Sigmoid colon (tissue), 7 donors: ENCODE measurements around the gene GYS1. TPM values are rescaled to one million over a fixed set of nuclear protein-coding genes. Genes with fewer than 3 reads are reported as not detected.

Experiments used
- DNase-seq: peaks from one replicate; pipeline ENCODE4 v3.0.0-alpha.2; 2019
- H3K27ac ChIP-seq, 4 donors: fragments of 200-600 bp; sonication (generic); one replicate each; pipeline ENCODE4 v1.5.1; 2016 to 2019; ENCODE audit warnings: mild to moderate bottlenecking in 1 of 4
- H3K27me3 ChIP-seq, 3 donors: fragments of 200-600 bp; sonication (generic); one replicate each; pipeline ENCODE4 v1.5.1; 2019; ENCODE audit warnings: mild to moderate bottlenecking in 1 of 3
- H3K36me3 ChIP-seq, 4 donors: fragments of 200-600 bp; sonication (generic); one replicate each; pipeline ENCODE4 v1.5.1; 2016 to 2019
- H3K4me1 ChIP-seq, 4 donors: fragments of 200-600 bp; sonication (generic); one replicate each; pipeline ENCODE4 v1.5.1; 2017 to 2019
- H3K4me3 ChIP-seq, 4 donors: fragments of 200-600 bp; sonication (generic); one replicate each; pipeline ENCODE4 v1.5.1; 2017 to 2019; ENCODE audit warnings: mild to moderate bottlenecking in 2 of 4, moderate library complexity in 1 of 4
- H3K9me3 ChIP-seq, 4 donors: fragments of 200-600 bp in 3 of 4; sonication (generic) in 3 of 4; one replicate each; pipeline versions ENCODE4 v1.5.1 to v1.6.1; 2013 to 2019
- EP300 ChIP-seq, 4 donors: sonication (generic); formaldehyde crosslinking; IDR thresholded peaks; one replicate each; pipeline ENCODE4 v1.6.1; 2017; ENCODE audit warnings: antibody characterized with exemption in 4 of 4
- POLR2A ChIP-seq, 2 donors: fragments of 450-650 bp; IDR thresholded peaks; one replicate each; pipeline ENCODE4 v1.6.1; 2016; ENCODE audit warnings: antibody characterized with exemption in 2 of 2, mild to moderate bottlenecking in 2 of 2, moderate library complexity in 2 of 2
- POLR2AphosphoS5 ChIP-seq, 4 donors: sonication (generic); formaldehyde crosslinking; IDR thresholded peaks; one replicate each; pipeline ENCODE4 v1.6.1; 2017; ENCODE audit warnings: antibody characterized with exemption in 4 of 4
- WGBS, 2 donors: extraction: QIAGEN DNeasy Blood & Tissue Kit; methylation state at CpG; one replicate each; pipeline ENCODE4 v1.1.7; 2013; 5-methylcytosine and 5-hydroxymethylcytosine counted together
- intact Hi-C: fragments of 100-400 bp; cut with DNase I; formaldehyde crosslinking; loops from one replicate; pipeline ENCODE4 v1.15.1; 2023
- polyA plus RNA-seq, 3 donors: library from polyadenylated mRNA; stranded (reverse); fragments of 200-250 nt; gene quantifications; one replicate each; pipeline ENCODE4 v1.2.3, GENCODE V29; 2013
- total RNA-seq, 4 donors: library from RNA; depleted of rRNA; stranded (reverse); fragments of >200 nt; gene quantifications; one replicate each; pipeline ENCODE4 v1.1.0, GENCODE V29; 2016
- TF ChIP-seq, protein P1 (sequence below), 4 experiments: fragments of 450-650 bp in 3 of 4; fragments of 200-600 bp in 1 of 4; IDR thresholded peaks; one replicate each; pipeline ENCODE4 v1.5.1; 2016 to 2019; ENCODE audit warnings: antibody characterized with exemption in 4 of 4, mild to moderate bottlenecking in 3 of 4, moderate library complexity in 2 of 4
- donor health status: healthy with polysubstance abuse.
- donor health status: Bipolar disorder and iron deficiency.
- donor health status: healthy.

Gene GYS1
- total and polyA plus RNA-seq, 7 donors, result 11.7 to 32.7 (median 17.5) TPM

DNA sequence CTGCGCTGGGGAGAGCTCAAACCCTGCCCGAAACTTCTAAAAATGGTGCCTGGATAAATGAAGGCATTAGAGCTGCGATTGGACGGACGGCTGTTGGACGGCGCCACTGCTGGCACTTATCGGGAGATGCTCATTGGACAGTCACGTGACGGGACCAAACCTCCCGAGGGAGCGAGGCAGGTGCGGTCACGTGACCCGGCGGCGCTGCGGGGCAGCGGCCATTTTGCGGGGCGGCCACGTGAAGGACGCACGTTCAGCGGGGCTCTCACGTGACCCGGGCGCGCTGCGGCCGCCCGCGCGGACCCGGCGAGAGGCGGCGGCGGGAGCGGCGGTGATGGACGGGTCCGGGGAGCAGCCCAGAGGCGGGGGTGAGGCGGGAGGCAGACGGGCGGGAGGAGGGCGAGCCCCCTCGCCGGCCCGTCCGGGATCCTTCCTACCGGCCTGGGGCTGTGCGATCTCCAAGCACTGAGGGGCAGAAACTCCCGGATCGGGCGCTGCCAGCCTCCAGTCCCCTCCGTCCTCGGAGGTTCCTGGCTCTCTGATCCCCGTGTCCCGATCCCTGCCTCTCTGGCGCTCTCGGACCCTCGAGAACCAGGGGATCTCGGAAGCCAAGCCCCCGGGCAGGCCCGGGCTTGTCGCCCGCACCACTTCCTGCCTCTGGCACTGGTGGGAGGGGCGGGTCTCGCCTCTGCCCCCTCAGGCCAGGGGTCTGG is 38.4 kb downstream of the GYS1 start, which contains the start of gene BAX:
Gene BAX (plus strand): TSS at position 281 of the 713 bp plus-strand sequence. CDS start 54 bp downstream, at position 335.
- 0% methylated on average over 71 of the region's 71 CpGs for WGBS, 2 donors
- intact Hi-C loops, result loop anchor here (5.0 kb wide), 2 partner anchors 42 to 52 kb away; partner anchors contain the start of gene NUCB1

GRCh38 chr19:48953990-48954594 is 39.0 kb downstream of the GYS1 start:
- no peaks in the 10 kb centered on the region for H3K27me3 ChIP-seq
- TF ChIP-seq, protein P1, sequence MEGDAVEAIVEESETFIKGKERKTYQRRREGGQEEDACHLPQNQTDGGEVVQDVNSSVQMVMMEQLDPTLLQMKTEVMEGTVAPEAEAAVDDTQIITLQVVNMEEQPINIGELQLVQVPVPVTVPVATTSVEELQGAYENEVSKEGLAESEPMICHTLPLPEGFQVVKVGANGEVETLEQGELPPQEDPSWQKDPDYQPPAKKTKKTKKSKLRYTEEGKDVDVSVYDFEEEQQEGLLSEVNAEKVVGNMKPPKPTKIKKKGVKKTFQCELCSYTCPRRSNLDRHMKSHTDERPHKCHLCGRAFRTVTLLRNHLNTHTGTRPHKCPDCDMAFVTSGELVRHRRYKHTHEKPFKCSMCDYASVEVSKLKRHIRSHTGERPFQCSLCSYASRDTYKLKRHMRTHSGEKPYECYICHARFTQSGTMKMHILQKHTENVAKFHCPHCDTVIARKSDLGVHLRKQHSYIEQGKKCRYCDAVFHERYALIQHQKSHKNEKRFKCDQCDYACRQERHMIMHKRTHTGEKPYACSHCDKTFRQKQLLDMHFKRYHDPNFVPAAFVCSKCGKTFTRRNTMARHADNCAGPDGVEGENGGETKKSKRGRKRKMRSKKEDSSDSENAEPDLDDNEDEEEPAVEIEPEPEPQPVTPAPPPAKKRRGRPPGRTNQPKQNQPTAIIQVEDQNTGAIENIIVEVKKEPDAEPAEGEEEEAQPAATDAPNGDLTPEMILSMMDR (IDR thresholded peaks at IDR 0.05), result no peak
- no peaks in the 10 kb centered on the region for H3K36me3 ChIP-seq
- intact Hi-C loops, result loop anchor here (5.0 kb wide), 1 partner anchor 52 kb away; the partner anchor contains the start of gene NUCB1
- peak overlapping the region; percentile 83 to 90 (median 85) for H3K27ac ChIP-seq
- no peak for DNase-seq
- peaks cover 0 to 18% (median 15%) of the 10 kb centered on the region in 4 donors for H3K4me1 ChIP-seq
- H3K9me3 ChIP-seq, result no peaks in the 10 kb centered on the region
- 25 to 54% methylated on average over 11 of the region's 11 CpGs for WGBS, 2 donors
- H3K4me3 ChIP-seq, result peak overlapping the region in 3 of 4 donors; percentile 79 to 85 (median 84)

More for the DNA sequence above, 38.4 kb downstream of the GYS1 start, which contains the start of gene BAX:
- Histone ChIP-seq H3K36me3 (no peaks in the 10 kb centered on the region), H3K27me3 (no peaks in the 10 kb centered on the region), H3K4me1 (peaks cover 0 to 18% (median 15%) of the 10 kb centered on the region in 4 donors), H3K27ac (peak within 1 kb of the TSS; percentile 83 to 90 (median 85)), H3K9me3 (no peaks in the 10 kb centered on the region), H3K4me3 (peak within 1 kb of the TSS; percentile 68 to 85 (median 82))
- peak; percentile 99 for DNase-seq
- TF ChIP-seq EP300 (IDR thresholded peaks at IDR 0.05) (peak in 1 of 4 donors; percentile 81), POLR2AphosphoS5 (IDR thresholded peaks at IDR 0.05) (peak in 3 of 4 donors; percentile 72 to 87 (median 73)), POLR2A (IDR thresholded peaks at IDR 0.05) (peak in 1 of 2 donors; percentile 21)
- TF ChIP-seq, protein P1 (IDR thresholded peaks at IDR 0.05), result no peak

GRCh38 chr19:48953141-48953540 is 40.0 kb downstream of the GYS1 start:
- 82 to 84% methylated on average over 4 of the region's 4 CpGs for WGBS, 2 donors
- TF ChIP-seq, protein P1 (IDR thresholded peaks at IDR 0.05), result no peak
- TF ChIP-seq EP300 (IDR thresholded peaks at IDR 0.05), result no peak
- Histone ChIP-seq H3K4me3 (no peak overlapping the region), H3K4me1 (peaks cover 0 to 18% (median 15%) of the 10 kb centered on the region in 4 donors), H3K36me3 (no peaks in the 10 kb centered on the region), H3K27ac (peak overlapping the region in 3 of 4 donors; percentile 5 to 90 (median 87)), H3K9me3 (no peaks in the 10 kb centered on the region), H3K27me3 (no peaks in the 10 kb centered on the region)
- intact Hi-C loops, result loop anchor here (5.0 kb wide), 1 partner anchor 51 kb away; the partner anchor contains the start of gene NUCB1
- DNase-seq, result no peak

DNA sequence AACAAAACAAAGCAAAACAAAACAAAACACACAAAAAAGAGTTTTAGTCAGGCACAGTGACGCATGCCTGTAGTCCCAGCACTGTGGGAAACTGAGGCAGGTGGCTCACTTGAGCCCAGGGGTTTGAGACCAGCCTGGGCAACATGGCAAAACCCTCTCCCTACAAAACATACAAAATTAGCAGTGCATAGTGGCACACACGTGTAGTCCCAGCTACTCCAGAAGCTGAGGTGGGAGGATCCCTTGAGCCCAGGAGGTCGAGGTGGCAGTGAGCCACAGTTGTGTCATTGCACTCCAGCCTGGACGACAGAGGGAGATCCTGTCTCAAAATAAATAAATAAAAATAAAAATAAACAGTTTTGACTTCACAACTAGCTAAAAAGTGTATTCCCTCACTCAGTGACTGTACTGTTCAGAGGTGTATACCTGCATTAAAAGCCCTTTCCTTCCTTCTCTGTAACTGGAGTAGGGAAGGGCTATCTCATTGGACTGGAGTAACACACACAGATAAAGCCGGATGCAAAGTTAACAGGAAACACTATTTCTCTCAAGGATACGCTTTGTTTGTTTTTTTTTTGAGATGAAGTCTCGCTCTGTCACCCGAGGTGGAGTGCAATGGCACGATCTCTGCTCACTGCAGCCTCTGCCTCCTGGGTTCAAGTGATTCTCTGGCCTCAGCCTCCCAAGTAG is 42.1 kb downstream of the GYS1 start:
- Histone ChIP-seq H3K4me3 (no peak overlapping the region), H3K9me3 (no peaks in the 10 kb centered on the region), H3K27me3 (no peaks in the 10 kb centered on the region), H3K27ac (no peak overlapping the region), H3K4me1 (peaks cover 0 to 15% (median 10%) of the 10 kb centered on the region in 4 donors), H3K36me3 (no peaks in the 10 kb centered on the region)
- DNase-seq, result no peak
- 27 to 53% methylated on average over 9 of the region's 9 CpGs for WGBS, 2 donors
- intact Hi-C loops, result loop anchor here (5.0 kb wide), 1 partner anchor 49 kb away; the partner anchor contains the start of gene NUCB1
- TF ChIP-seq EP300 (IDR thresholded peaks at IDR 0.05) (no peak), POLR2AphosphoS5 (IDR thresholded peaks at IDR 0.05) (no peak)
